NCI-H2107 treated with DMSO at 0.1 percent for 48 hours (cell line): ENCODE data around the gene PDE4DIP.
"Not testable (repeated sequence)": the region's sequence is repeated elsewhere in the genome, so short reads cannot be mapped to it uniquely, and the experiment has no call there.

Experiments used
- DNase-seq: peaks from one replicate; lab custom pipeline; 2025; ENCODE audit not compliant: unreplicated experiment; lab: John Stamatoyannopoulos, UW

The PDE4DIP gene

DNA sequence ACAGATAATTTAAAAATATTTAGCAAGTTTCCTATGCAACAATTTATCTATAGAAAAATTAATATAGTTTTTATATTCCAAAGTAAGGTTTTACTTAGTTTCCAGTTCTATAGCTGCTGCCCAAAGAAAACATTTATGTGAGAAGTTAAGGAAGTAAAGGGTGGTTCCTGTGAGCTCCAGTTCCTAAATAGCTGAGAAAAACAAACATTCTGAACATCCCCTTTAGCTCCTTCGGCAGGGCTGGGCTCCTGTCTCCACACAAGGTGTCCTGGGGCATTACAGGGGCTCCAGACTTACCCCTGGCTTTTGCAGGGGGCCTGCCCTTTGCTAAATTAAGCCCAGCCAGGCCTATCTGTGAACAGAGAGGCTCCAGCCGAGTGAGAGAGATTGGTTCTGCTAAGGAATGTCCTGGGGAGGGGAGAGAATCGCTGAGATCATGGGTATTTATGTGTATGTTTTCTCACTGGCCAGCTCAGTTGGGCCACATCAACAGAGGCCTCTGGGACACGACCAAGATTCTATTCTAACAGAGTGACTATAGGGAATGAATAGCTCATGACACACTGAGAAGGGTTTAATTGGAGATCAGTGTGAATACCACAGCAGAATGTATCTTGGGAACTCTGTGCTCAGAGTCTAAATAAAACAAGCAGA is 72.6 kb downstream of the PDE4DIP start:
- not testable (repeated sequence) for DNase-seq

DNA sequence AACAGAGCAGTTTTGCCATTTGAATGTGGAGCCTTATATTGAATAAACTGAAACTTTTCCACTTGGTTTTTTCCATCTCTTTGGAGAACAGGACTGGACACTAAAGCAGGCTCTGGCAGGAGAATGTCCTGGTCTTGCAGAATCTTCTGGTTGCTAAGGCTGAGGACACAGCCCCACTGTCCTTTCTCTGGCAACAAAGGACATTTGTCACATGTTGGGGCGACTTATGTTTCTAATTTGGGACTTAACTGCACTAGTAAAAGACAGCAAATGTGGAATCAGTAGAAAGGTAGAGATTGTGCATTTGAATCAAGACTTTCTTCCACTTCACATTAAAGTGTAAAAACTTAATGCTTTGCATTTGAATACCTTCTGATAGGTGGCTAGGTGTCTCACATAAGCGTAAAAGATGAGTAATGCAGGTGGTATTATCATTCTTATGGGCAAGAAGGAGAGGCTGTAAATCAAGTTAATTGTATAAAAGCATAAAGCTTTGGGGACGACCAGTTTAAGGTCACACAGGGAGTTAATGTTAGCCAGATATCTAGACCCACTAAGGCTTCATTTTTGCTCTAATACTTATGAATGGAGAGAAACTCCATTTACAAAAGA is 74.7 kb downstream of the PDE4DIP start:
- DNase-seq: not testable (repeated sequence)

DNA sequence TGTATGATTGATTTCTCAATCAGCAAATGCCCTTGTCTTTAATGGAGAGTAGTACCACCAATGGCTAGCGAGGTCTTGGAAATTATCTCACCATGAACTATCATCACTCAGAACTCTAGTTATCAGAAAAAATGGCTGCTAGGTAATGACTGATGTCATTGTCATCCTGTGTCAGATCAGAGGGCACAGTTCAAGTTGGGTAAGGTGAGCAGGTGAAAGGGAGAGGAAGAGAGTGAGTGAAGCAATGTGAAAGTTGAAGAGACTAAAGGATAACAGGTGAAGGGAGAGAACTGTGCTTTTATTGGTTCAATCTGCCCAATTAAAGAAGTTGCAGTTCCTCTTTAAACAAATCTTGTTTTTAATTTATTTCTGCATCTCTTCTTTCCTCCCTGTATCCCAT is 76.8 kb downstream of the PDE4DIP start:
- not testable (repeated sequence) for DNase-seq

DNA sequence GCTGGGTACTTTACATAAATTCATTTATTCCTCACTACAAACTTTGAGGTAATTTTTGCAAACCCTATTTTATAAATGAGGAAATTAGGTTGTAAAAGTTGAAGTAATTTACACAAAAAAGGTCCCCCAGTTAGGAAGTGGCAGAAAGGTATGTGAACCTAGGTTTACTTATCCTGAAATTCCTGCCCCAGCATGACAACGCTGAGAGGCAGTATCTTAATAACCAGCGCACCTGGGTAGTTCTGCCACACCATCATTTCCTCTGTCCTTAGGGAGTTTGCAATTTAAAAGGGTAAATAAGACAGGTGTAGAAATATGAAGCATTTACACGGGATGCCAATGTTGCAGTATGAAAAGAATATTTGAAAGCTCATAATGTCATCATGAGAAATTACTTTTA is 79.6 kb downstream of the PDE4DIP start:
- not testable (repeated sequence) for DNase-seq

DNA sequence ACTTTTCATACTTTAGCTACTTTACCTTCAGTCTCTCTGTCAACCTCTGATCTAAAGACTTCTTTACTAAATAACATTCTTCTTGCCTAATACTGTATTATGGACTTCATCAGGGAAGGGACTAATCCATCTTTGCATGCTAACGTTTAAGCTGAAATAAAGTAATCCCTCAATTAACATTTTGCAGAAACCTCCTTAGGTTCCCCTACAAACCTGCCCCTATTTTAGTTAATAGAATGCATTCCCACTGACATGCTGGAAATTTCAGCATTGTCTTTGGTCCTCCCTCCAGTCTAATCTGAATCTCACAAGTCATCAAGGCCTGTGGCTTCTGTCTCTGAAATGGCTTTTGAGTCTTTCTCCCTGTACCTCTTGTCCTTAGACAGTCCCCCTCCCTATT is 83.4 kb downstream of the PDE4DIP start:
- not testable (repeated sequence) for DNase-seq

DNA sequence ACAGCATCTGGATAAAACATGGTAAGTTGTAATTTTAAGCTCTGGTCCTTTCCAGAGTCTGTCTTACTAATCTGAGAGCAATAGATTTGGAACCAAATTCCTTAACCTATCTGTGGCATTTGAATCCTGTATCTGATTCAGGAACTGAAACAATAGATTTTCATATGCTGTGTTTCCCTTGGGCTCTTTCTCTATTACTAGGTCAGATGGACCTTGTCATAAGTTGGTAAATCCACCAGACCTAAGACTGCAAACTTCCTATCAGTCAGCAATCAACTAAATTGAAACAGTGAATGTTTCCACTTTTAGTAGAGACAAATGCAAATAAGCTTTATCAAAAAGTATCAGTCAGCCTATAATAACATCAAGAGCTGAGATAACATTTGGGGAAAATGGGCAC is 85.0 kb downstream of the PDE4DIP start:
- DNase-seq: not testable (repeated sequence)

DNA sequence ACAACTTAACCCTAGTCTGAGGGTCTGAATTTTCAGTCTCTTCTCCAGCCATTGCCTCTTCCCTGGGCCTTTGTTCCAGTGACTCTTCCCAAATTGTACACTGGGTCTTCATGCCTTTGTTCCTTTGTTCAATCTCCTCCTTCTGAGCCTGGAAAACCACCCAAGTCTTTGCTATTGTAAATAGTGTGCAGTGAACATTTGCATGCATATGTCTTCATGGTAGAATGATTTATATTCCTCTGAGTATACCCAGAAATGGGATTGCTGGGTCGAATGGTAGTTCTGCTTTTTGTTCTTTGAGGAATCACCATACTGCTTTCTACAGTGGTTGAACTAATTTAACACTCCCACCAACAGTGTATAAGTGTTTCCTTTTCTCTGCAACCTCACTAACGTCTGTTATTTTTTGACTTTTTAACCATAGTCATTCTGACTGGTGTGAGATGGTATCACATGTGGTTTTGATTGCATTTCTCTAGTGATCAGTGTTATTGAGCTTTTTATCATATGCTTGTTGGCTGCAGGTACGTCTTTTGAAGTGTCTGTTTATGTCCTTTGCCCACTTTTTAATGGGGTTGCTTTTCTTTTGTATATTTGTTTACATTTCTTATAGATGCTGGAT is 91.3 kb downstream of the PDE4DIP start:
- not testable (repeated sequence) for DNase-seq

DNA sequence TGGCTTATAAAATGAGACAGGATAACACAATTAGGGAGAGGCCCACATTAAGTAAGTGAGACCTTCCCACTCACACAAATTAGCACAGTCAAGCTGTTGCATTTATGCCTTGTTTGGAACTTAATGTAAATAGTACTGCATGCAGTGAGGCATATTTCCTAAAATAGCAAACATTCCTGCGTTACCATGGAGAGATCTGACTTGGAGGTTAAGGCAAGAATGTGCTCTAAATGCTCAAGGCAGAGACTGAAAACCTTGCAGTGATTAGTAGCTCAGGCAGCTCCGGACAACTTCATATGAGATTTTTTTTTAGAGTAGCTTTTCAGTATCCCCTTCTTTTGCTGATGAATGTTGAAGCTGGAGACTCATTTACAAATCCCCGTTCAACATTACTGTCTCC is 98.7 kb downstream of the PDE4DIP start:
- not testable (repeated sequence) for DNase-seq

DNA sequence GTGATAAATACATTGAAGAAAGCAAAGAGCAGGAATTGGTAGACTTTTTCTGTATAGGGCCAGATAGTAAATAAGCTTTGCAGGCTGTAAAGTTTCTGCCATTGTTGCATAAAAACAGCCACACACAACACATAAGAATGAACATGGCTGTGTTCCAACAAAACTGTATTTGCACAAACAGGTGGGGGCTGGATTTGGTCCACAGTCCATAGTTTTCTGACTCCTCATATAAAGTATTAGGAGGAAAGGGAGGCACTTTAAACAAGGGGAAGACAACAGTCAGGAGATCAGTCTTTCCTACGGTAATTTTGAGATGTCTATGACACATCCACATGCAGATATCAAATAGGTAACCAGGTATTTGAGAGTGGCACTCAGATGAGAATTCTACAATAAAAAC is 100.9 kb downstream of the PDE4DIP start:
- DNase-seq: not testable (repeated sequence)

DNA sequence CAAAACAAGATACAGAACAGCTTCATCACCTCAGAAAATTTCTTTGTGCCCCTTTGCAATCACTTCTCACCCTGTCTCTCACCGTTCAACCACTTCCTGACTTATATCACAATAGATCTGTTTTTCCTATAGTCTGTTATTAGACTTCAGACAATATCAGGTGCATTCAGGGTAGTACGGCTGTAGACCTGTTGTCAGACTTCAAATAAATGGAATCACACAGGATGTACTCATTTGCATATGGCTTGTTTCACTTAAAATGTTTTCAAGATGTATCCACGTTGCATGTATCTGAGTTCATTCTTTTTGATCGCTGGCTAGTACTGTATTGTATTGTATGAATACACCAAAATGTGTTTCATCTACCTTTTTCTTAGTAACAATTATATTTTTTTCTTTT is 104.5 kb downstream of the PDE4DIP start:
- DNase-seq: not testable (repeated sequence)

DNA sequence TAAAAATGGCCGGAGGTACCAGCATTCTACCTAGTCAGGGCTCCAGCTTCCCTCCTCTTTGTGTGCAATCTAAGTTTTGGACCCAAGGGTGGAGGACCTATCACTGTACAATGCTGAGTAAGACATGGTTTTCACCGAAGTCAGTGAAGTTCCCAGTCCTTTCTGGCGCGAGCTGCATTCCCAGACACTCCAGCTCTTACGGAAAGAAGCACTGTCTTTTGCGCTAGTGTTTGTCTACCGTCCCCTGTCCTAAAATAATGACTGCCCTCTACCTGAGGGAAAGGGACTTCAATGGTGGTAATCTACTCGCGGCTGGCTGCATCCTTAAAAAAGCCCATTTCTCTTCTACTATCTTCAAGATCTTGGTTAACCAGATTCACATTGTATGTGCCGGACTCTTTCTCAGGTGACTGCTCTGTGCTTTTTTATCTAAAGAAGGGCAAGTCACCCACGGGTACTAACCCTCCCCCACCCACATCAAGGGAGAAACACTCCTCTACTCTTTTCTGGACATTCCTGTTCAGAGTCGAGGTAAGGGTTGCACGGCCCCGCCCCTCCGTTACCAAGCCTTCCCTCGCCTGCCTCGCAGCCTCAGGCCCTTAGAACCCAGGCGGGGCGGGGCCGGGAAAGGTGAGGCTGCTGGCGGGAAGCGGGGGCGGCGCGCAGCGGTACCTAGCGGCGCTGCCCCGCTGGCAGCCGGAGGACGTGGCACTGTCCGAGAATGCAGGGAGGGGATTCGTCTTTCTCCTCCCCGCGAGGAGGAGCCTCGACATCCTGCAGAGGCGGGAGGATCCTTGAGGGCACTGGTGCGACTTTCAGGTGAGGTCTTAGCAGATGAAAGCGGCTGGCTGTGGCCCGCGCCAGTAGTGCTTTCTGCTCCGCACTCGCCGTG is 107.4 kb downstream of the PDE4DIP start:
- DNase-seq: not testable (repeated sequence)

DNA sequence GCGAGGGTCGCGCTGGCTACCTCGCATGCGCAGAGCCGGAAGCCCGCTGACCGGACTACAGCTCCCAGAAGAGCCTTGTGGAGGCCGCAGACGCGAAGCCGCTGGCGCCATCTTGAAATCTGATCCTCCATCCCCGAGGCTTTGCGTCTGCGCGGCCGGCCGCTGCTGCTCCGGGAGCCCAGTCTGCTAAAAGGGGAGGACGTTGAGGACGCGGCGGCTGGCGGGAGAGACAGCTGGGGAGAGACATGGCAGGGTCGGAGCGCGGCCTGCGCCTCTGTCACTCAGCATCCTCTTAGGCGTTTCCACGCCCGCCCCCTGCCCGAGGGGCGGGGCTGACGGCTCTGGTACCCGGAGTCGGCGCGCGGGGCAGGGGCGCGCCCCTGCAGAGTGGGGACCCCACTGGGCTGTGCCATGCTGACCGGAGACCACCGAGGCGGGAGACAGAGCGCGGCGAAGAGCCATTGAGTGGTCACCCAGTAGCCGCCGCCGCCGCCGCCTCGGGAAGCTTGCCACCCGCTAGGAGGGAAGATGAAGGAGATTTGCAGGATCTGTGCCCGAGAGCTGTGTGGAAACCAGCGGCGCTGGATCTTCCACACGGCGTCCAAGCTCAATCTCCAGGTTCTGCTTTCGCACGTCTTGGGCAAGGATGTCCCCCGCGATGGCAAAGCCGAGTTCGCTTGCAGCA is 108.2 kb downstream of the PDE4DIP start:
- DNase-seq: not testable (repeated sequence)

DNA sequence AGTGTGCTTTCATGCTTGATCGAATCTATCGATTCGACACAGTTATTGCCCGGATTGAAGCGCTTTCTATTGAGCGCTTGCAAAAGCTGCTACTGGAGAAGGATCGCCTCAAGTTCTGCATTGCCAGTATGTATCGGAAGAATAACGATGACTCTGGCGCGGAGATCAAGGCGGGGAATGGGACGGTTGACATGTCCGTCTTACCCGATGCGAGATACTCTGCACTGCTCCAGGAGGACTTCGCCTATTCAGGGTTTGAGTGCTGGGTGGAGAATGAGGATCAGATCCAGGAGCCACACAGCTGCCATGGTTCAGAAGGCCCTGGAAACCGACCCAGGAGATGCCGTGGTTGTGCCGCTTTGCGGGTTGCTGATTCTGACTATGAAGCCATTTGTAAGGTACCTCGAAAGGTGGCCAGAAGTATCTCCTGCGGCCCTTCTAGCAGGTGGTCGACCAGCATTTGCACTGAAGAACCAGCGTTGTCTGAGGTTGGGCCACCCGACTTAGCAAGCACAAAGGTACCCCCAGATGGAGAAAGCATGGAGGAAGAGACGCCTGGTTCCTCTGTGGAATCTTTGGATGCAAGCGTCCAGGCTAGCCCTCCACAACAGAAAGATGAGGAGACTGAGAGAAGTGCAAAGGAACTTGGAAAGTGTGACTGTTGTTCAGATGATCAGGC is 108.8 kb downstream of the PDE4DIP start:
- DNase-seq: not testable (repeated sequence)

DNA sequence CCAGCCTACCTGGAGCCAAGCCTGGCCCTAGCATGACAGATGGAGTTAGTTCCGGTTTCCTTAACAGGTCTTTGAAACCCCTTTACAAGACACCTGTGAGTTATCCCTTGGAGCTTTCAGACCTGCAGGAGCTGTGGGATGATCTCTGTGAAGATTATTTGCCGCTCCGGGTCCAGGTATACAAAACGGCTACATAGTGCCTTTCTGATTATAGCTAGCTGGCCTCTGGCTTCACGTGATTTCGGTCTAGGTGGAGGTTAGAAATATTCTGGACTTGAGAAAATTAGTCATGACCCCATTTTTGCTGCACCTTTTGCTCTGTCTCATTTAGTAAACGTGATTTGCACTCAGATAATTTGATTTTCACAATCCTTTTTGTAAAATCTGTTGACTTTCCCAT is 109.5 kb downstream of the PDE4DIP start:
- not testable (repeated sequence) for DNase-seq

DNA sequence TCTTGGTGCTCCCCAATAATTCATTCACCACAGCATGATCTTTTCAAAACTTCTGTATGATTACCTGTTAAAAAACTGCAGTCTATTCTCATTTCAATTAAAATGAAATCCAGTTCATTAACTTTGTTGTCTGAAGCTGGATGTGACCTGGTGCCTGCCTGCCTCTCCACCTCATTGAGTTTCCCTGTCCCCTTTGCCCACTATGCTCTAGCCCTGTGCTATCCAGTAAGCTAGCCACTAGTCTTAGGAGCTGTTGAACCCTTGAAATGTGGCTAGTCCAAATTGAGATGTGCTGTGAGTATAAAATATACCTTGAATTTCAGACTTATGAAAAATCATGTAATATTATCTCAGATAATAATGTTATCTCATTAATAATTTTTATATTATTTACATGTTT is 114.1 kb downstream of the PDE4DIP start:
- not testable (repeated sequence) for DNase-seq

DNA sequence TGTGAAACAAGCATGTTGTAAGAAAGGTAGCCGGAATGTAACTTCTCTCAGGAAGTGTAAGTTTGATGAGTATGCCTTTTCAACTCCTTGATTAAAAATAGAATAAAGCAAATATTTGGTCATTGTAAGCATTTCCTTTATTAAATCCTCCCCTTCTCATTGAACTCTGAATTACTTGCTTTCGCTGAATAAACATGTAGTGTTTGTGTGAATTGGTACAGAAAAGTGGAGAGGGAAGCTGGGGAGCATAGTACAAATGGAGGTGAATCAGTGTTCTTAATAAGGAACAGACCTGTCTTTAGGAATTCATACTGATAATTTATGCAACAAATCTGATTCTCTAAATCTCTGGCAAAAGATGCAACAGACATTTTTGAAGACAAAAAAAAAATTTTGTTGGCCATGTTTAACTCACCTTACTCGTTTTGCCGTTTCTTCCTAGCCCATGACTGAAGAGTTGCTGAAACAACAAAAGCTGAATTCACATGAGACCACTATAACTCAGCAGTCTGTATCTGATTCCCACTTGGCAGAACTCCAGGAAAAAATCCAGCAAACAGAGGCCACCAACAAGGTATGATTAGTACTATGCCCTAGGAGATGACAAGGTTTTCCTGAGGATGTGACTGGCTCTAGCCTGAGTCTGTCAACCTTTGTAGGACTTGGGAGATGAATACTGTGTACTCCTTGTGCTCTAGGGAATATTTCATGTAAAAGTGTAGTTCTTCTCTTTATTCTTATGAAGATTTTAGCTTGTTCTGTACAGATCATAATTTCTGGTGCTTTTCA is 116.2 kb downstream of the PDE4DIP start:
- DNase-seq: not testable (repeated sequence)

DNA sequence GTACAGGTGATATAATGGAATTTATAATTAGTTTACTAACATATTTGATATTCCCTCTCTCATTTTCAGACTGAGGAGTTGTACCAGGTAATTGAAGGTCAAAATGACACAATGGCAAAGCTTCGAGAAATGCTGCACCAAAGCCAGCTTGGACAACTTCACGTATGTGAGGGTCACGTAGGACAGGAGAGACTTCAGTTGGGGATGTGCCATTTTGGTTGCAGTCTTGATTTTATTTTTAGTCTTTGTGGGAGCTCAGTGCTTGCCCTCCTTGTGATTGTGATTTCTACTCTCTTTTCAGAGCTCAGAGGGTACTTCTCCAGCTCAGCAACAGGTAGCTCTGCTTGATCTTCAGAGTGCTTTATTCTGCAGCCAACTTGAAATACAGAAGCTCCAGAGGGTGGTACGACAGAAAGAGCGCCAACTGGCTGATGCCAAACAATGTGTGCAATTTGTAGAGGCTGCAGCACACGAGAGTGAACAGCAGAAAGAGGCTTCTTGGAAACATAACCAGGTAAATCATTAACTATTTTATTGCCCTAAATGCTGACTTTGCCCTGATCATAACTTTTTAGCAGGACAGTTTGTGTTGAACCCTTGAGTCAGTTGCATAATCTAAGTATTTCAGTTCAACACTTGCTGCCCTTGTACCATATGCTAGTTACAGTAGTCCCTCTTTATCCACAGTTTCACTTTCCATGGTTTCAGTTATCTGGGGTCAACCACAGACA is 118.1 kb downstream of the PDE4DIP start:
- DNase-seq: not testable (repeated sequence)

DNA sequence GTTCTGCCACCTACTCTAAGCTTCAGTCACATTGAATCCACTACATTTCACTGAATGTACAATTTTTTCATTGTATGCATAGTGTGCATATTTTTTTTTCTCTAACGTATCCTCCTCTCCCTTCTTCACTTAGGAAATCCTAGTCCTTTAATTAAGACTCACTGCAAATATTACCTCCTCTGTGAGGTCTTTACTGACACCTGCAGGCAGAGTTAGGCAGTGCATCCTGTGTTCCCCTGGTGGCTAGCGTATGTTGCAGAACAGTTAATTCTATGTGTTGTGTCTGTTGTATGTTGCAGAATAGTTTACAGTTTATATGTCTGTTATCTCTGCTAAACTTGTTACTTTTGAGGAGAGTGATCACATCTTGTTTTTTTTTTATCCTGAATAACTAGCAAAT is 121.9 kb downstream of the PDE4DIP start:
- DNase-seq: not testable (repeated sequence)

DNA sequence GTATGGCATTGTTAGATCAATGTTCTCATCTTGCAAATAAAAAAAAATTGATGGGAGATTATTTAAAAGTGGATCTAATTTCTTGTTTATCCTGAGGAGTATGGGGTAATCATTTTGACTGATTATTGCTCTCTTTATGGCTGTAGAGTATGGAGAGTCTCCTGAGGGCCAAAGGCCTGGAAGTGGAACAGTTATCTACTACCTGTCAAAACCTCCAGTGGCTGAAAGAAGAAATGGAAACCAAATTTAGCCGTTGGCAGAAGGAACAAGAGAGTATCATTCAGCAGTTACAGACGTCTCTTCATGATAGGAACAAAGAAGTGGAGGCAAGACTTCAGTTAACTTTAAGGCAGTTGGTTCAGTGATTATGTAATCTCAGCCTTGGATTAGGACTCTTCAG is 123.4 kb downstream of the PDE4DIP start:
- DNase-seq: not testable (repeated sequence)
